Stimulated activated CD8-positive, alpha-beta memory T cell treated with anti-CD3 and anti-CD28 coated beads, Interleukin-12 subunit alpha, Interleukin-12 subunit beta, amount 100 ng/mL, for 4 hours (primary cell): ENCODE data around the gene BLNK.
"Not testable (repeated sequence)": the region's sequence is repeated elsewhere in the genome, so short reads cannot be mapped to it uniquely, and the experiment has no call there.

Source experiments
- DNase-seq: peaks from one replicate; pipeline ENCODE4 v3.0.0-alpha.2; 2020; ENCODE audit warnings: low read depth

The BLNK gene

GRCh38 chr10:96271016-96271815 is at the start of gene BLNK:
TSS of gene BLNK (minus strand) at chr10:96271569. CDS start at chr10:96271398, 171 bp downstream.
- DNase-seq, result no peak

- no peak for DNase-seq
These were observed 48.5 kb upstream of the BLNK start for GRCh38 chr10:96319754-96320474.

- no peak for DNase-seq
These were observed 45.9 kb upstream of the BLNK start for GRCh38 chr10:96317067-96317833.

GRCh38 chr10:96313344-96313743 is 42.0 kb upstream of the BLNK start:
- no peak for DNase-seq

GRCh38 chr10:96311180-96311715 is 39.9 kb upstream of the BLNK start:
- no peak for DNase-seq

GRCh38 chr10:96310321-96310669 is 38.9 kb upstream of the BLNK start:
- no peak for DNase-seq

GRCh38 chr10:96309628-96310320 is 38.4 kb upstream of the BLNK start:
- no peak for DNase-seq

- DNase-seq, result not testable (repeated sequence)
These were observed 37.5 kb upstream of the BLNK start for GRCh38 chr10:96308854-96309253.

- no peak for DNase-seq
These were observed 35.1 kb upstream of the BLNK start for GRCh38 chr10:96306516-96306915.

- DNase-seq, result no peak
These were observed 33.6 kb upstream of the BLNK start for GRCh38 chr10:96305019-96305418.

- no peak for DNase-seq
These were observed 32.9 kb upstream of the BLNK start, which contains the start of gene DNTT for GRCh38 chr10:96304230-96304629. TSS of gene DNTT (plus strand) at chr10:96304434. CDS start at chr10:96304498, 64 bp downstream.

- no peak for DNase-seq
These were observed 30.2 kb upstream of the BLNK start for GRCh38 chr10:96301616-96302015.

GRCh38 chr10:96299383-96299782 is 28.0 kb upstream of the BLNK start:
- no peak for DNase-seq

GRCh38 chr10:96298362-96298761 is 27.0 kb upstream of the BLNK start:
- no peak for DNase-seq

- no peak for DNase-seq
These were observed 26.1 kb upstream of the BLNK start for GRCh38 chr10:96297486-96297885.

GRCh38 chr10:96295475-96295874 is 24.1 kb upstream of the BLNK start:
- no peak for DNase-seq

GRCh38 chr10:96292971-96293920 is 21.9 kb upstream of the BLNK start:
- DNase-seq, result no peak

- DNase-seq, result no peak
These were observed 19.2 kb upstream of the BLNK start for GRCh38 chr10:96290368-96291133.

GRCh38 chr10:96289218-96289910 is 18.0 kb upstream of the BLNK start:
- no peak for DNase-seq
